ENCODE results near the gene NOS1AP.

The NOS1AP gene

GRCh38 chr1:162285149-162285561 is 215.7 kb downstream of the NOS1AP start:
- DNase-seq (ENCODE audit: low read depth in 3 of 3, low spot score in 1 of 3) = no peak

- DNase-seq (ENCODE audit: low read depth in 3 of 3, low spot score in 1 of 3) = no peak
These were observed 221.5 kb downstream of the NOS1AP start for GRCh38 chr1:162291000-162291399.

GRCh38 chr1:162292422-162292849 is 222.9 kb downstream of the NOS1AP start:
- no peak for DNase-seq (ENCODE audit: low read depth in 3 of 3, low spot score in 1 of 3)

GRCh38 chr1:162293073-162293692 is 223.7 kb downstream of the NOS1AP start:
- DNase-seq (ENCODE audit: low read depth in 3 of 3, low spot score in 1 of 3) = no peak

- DNase-seq (ENCODE audit: low read depth in 3 of 3, low spot score in 1 of 3) = no peak
These were observed 224.5 kb downstream of the NOS1AP start for GRCh38 chr1:162294015-162294414.

- DNase-seq (ENCODE audit: low read depth in 3 of 3, low spot score in 1 of 3) = no peak
These were observed 227.7 kb downstream of the NOS1AP start for GRCh38 chr1:162297208-162297607.

- no peak for DNase-seq (ENCODE audit: low read depth in 3 of 3, low spot score in 1 of 3)
These were observed 228.8 kb downstream of the NOS1AP start for GRCh38 chr1:162298266-162298665.

- no peak for DNase-seq (ENCODE audit: low read depth in 3 of 3, low spot score in 1 of 3)
These were observed 229.5 kb downstream of the NOS1AP start for GRCh38 chr1:162299018-162299417.

GRCh38 chr1:162300057-162300917 is 230.8 kb downstream of the NOS1AP start:
- DNase-seq (ENCODE audit: low read depth in 3 of 3, low spot score in 1 of 3) = no peak

- DNase-seq (ENCODE audit: low read depth in 3 of 3, low spot score in 1 of 3) = no peak
These were observed 232.2 kb downstream of the NOS1AP start for GRCh38 chr1:162301696-162302095.

- DNase-seq (ENCODE audit: low read depth in 3 of 3, low spot score in 1 of 3) = no peak
These were observed 233.0 kb downstream of the NOS1AP start for GRCh38 chr1:162302306-162303003.

GRCh38 chr1:162303004-162303344 is 233.5 kb downstream of the NOS1AP start:
- DNase-seq (ENCODE audit: low read depth in 3 of 3, low spot score in 1 of 3) = no peak

- no peak for DNase-seq (ENCODE audit: low read depth in 3 of 3, low spot score in 1 of 3)
These were observed 235.2 kb downstream of the NOS1AP start for GRCh38 chr1:162304736-162305135.

GRCh38 chr1:162305969-162306368 is 236.5 kb downstream of the NOS1AP start:
- DNase-seq (ENCODE audit: low read depth in 3 of 3, low spot score in 1 of 3) = no peak

- DNase-seq (ENCODE audit: low read depth in 3 of 3, low spot score in 1 of 3) = no peak
These were observed 240.8 kb downstream of the NOS1AP start for GRCh38 chr1:162310337-162310736.

GRCh38 chr1:162314206-162314605 is 244.7 kb downstream of the NOS1AP start:
- DNase-seq (ENCODE audit: low read depth in 3 of 3, low spot score in 1 of 3) = no peak

GRCh38 chr1:162315673-162316072 is 246.2 kb downstream of the NOS1AP start:
- no peak for DNase-seq (ENCODE audit: low read depth in 3 of 3, low spot score in 1 of 3)

GRCh38 chr1:162316187-162316586 is 246.7 kb downstream of the NOS1AP start:
- DNase-seq (ENCODE audit: low read depth in 3 of 3, low spot score in 1 of 3) = no peak

GRCh38 chr1:162317621-162318020 is 248.1 kb downstream of the NOS1AP start:
- DNase-seq (ENCODE audit: low read depth in 3 of 3, low spot score in 1 of 3) = no peak

- DNase-seq (ENCODE audit: low read depth in 3 of 3, low spot score in 1 of 3) = no peak
These were observed 250.1 kb downstream of the NOS1AP start for GRCh38 chr1:162319493-162320175.

- no peak for DNase-seq (ENCODE audit: low read depth in 3 of 3, low spot score in 1 of 3)
These were observed 252.4 kb downstream of the NOS1AP start for GRCh38 chr1:162321809-162322422.

All from stimulated activated CD4-positive, alpha-beta T cell treated with anti-CD3 and anti-CD28 coated beads, TNF-alpha, amount 100 ng/mL, for 1 hour (primary cell).